COR-L47 (cell line): Measurements from ENCODE around the gene NOD2.

Experiments
- DNase-seq: peaks from one replicate; lab custom pipeline; 2025; lab: John Stamatoyannopoulos, UW

Gene NOD2

GRCh38 chr16:50742576-50743200, 49.3 kb downstream of the NOD2 start:
- DNase-seq: peak; percentile 25

- no peak for DNase-seq
Observed at GRCh38 chr16:50743581-50744225, 50.3 kb downstream of the NOD2 start.

- DNase-seq: no peak
Observed at GRCh38 chr16:50744881-50745280, 51.5 kb downstream of the NOD2 start.

GRCh38 chr16:50745940-50746339, 52.5 kb downstream of the NOD2 start:
- no peak for DNase-seq

- no peak for DNase-seq
Observed at GRCh38 chr16:50747207-50747956, 54.0 kb downstream of the NOD2 start.

- no peak for DNase-seq
Observed at GRCh38 chr16:50751528-50751927, 58.1 kb downstream of the NOD2 start.

- DNase-seq: no peak
Observed at GRCh38 chr16:50752471-50753235, 59.2 kb downstream of the NOD2 start.

GRCh38 chr16:50756473-50756872, 63.1 kb downstream of the NOD2 start:
- DNase-seq: no peak

- no peak for DNase-seq
Observed at GRCh38 chr16:50761267-50761666, 67.9 kb downstream of the NOD2 start.

GRCh38 chr16:50762241-50762640, 68.8 kb downstream of the NOD2 start:
- no peak for DNase-seq

- no peak for DNase-seq
Observed at GRCh38 chr16:50763211-50763610, 69.8 kb downstream of the NOD2 start.

GRCh38 chr16:50765260-50765659, 71.9 kb downstream of the NOD2 start:
- DNase-seq: no peak

- no peak for DNase-seq
Observed at GRCh38 chr16:50765861-50766260, 72.5 kb downstream of the NOD2 start.

- DNase-seq: no peak
Observed at GRCh38 chr16:50767197-50767596, 73.8 kb downstream of the NOD2 start.

- no peak for DNase-seq
Observed at GRCh38 chr16:50771366-50771765, 78.0 kb downstream of the NOD2 start.

- DNase-seq: no peak
Observed at GRCh38 chr16:50774405-50774804, 81.0 kb downstream of the NOD2 start.

GRCh38 chr16:50774960-50775359, 81.6 kb downstream of the NOD2 start:
- no peak for DNase-seq

GRCh38 chr16:50776037-50776436, 82.6 kb downstream of the NOD2 start:
- DNase-seq: no peak

- DNase-seq: no peak
Observed at GRCh38 chr16:50778284-50779163, 85.1 kb downstream of the NOD2 start.

GRCh38 chr16:50781043-50781442, 87.6 kb downstream of the NOD2 start:
- DNase-seq: no peak

GRCh38 chr16:50781518-50781917, 88.1 kb downstream of the NOD2 start:
- no peak for DNase-seq
